A549 (cell line): ENCODE results near the gene TP73. TPM values are rescaled to one million over a fixed set of nuclear protein-coding genes. Genes with fewer than 3 reads are reported as not detected.
A peak's percentile ranks its signal among the peaks of the same experiment; 100 is the strongest.

Experiments used
- ATAC-seq, 2 experiments: fragments of 200-7000 bp in 1 of 2; fragments of >200 bp in 1 of 2; cut with Nextera tagmentation in 1 of 2; cut with Tn5 transposase in 1 of 2; 3 replicates each; pipeline versions ENCODE4 v1.8.0 to v1.9.1; 2018 to 2020; ENCODE audit warnings: mild to moderate bottlenecking in 1 of 2, moderate library complexity in 1 of 2
- CTCF ChIA-PET: fragments of 300-600 bp; sonication (Branson Sonifier 250); formaldehyde crosslinking; extraction: SDS; loops from one replicate; lab custom pipeline; 2021; ENCODE audit warnings: antibody characterized with exemption, inconsistent platforms; lab: Yijun Ruan, JAX
- POLR2A ChIA-PET: fragments of 350-600 bp; formaldehyde crosslinking; extraction: SDS; loops from one replicate; lab custom pipeline; 2021; ENCODE audit warnings: antibody characterized with exemption, inconsistent platforms; lab: Yijun Ruan, JAX
- DNase-seq, 2 experiments: peaks; one replicate each; pipeline versions ENCODE4 v3.0.0 to v3.0.0-alpha.2; 2011 to 2016; ENCODE audit warnings: low read depth in 1 of 2, low spot score in 1 of 2
- FAIRE-seq: peaks from 2 replicates; lab custom pipeline; 2011; peaks lifted over from hg19 to GRCh38; lab: Jason Lieb, UNC
- H3K27ac ChIP-seq, 2 experiments: fragments of >200 bp; sonication (Bioruptor Twin); formaldehyde crosslinking; 3 replicates each; pipeline ENCODE4 v1.5.1; 2016 to 2017
- H3K4me1 ChIP-seq: fragments of >200 bp; sonication (Bioruptor Twin); formaldehyde crosslinking; 3 replicates; pipeline ENCODE4 v1.6.1; 2016
- H3K4me2 ChIP-seq: fragments of >200 bp; sonication (Bioruptor Twin); formaldehyde crosslinking; 3 replicates; pipeline ENCODE4 v1.6.1; 2016
- H3K4me3 ChIP-seq: fragments of >200 bp; sonication (Bioruptor Twin); formaldehyde crosslinking; 3 replicates; pipeline ENCODE4 v1.5.1; 2016
- H3K9me3 ChIP-seq: fragments of >200 bp; sonication (Bioruptor Twin); formaldehyde crosslinking; 3 replicates; pipeline ENCODE4 v1.6.1; 2016
- ATOH8 ChIP-seq: fragments of 250-450 bp; sonication (Bioruptor Pico); IDR thresholded peaks from 2 replicates; pipeline ENCODE4 v1.5.0; 2020; ENCODE audit warnings: low read depth, mild to moderate bottlenecking, moderate library complexity
- BCL3 ChIP-seq: fragments of >200 bp; sonication (Bioruptor Twin); formaldehyde crosslinking; IDR thresholded peaks from 3 replicates; pipeline ENCODE4 v1.6.1; 2016
- BHLHE40 ChIP-seq: IDR thresholded peaks from 2 replicates; pipeline ENCODE4 v1.6.1; 2012; ENCODE audit warnings: low read depth, low read length, inconsistent platforms
- CBX2 ChIP-seq: fragments of 200-600 bp; sonication (generic); IDR thresholded peaks from 2 replicates; pipeline ENCODE4 v1.6.1; 2016; ENCODE audit warnings: low read depth, mild to moderate bottlenecking, borderline replicate concordance
- ELK1 ChIP-seq: fragments of 150-350 bp; IDR thresholded peaks from 2 replicates; pipeline ENCODE4 v1.6.1; 2014; ENCODE audit warnings: low read depth, mild to moderate bottlenecking, low read length
- EP300 ChIP-seq, 2 experiments: fragments of >200 bp; sonication (Bioruptor Twin); formaldehyde crosslinking; IDR thresholded peaks; 2 replicates in 1 of 2; 3 replicates in 1 of 2; pipeline ENCODE4 v1.6.1; 2016 to 2017
- FOSL2 ChIP-seq, 2 experiments: fragments of 450-650 bp in 1 of 2; fragments of >200 bp in 1 of 2; sonication (Bioruptor Twin) in 1 of 2; formaldehyde crosslinking; IDR thresholded peaks; 2 replicates each; pipeline versions ENCODE4 v1.5.0 to v1.6.1; 2016 to 2020; ENCODE audit warnings: mild to moderate bottlenecking in 1 of 2, moderate library complexity in 1 of 2
- FOXS1 ChIP-seq: fragments of 250-450 bp; sonication (Bioruptor Pico); IDR thresholded peaks from 2 replicates; pipeline ENCODE4 v1.5.0; 2020; ENCODE audit warnings: mild to moderate bottlenecking, moderate library complexity
- HEYL ChIP-seq: fragments of 250-450 bp; sonication (Bioruptor Pico); IDR thresholded peaks from 2 replicates; pipeline ENCODE4 v1.8.0; 2021; ENCODE audit warnings: mild to moderate bottlenecking, moderate library complexity
- HMGXB4 ChIP-seq: fragments of 250-450 bp; sonication (Bioruptor Pico); IDR thresholded peaks from 2 replicates; pipeline ENCODE4 v1.5.0; 2021; ENCODE audit warnings: mild to moderate bottlenecking, moderate library complexity, borderline replicate concordance
- HOXA7 ChIP-seq: fragments of 250-450 bp; sonication (Bioruptor Pico); IDR thresholded peaks from 2 replicates; pipeline ENCODE4 v1.5.0; 2020; ENCODE audit warnings: mild to moderate bottlenecking, moderate library complexity
- JUN ChIP-seq, 2 experiments: fragments of >200 bp; sonication (Bioruptor Twin); formaldehyde crosslinking; IDR thresholded peaks; 2 replicates in 1 of 2; 3 replicates in 1 of 2; pipeline ENCODE4 v1.6.1; 2016 to 2017
- MAZ ChIP-seq: fragments of 150-350 bp; IDR thresholded peaks from 2 replicates; pipeline ENCODE4 v1.6.1; 2014; ENCODE audit warnings: antibody characterized with exemption, low read depth, low read length, borderline replicate concordance
- POLR2A ChIP-seq: IDR thresholded peaks from 2 replicates; pipeline ENCODE4 v1.6.1; 2012; ENCODE audit warnings: mild to moderate bottlenecking, low read length
- POLR2AphosphoS2 ChIP-seq: conservative IDR thresholded peaks from 2 replicates; pipeline ENCODE4 v1.6.1; 2012; ENCODE audit warnings: low read length, improper control_type of control experiment, inconsistent platforms
- RCOR1 ChIP-seq: fragments of 150-350 bp; IDR thresholded peaks from 2 replicates; pipeline ENCODE4 v1.6.1; 2014; ENCODE audit warnings: antibody characterized with exemption, low read length, low read depth
- RFX5 ChIP-seq: fragments of 450-650 bp; IDR thresholded peaks from 2 replicates; pipeline ENCODE4 v1.7.1; 2014; ENCODE audit warnings: antibody characterized with exemption, mild to moderate bottlenecking, moderate library complexity
- RNF2 ChIP-seq: fragments of 200-600 bp; sonication (generic); IDR thresholded peaks from 2 replicates; pipeline ENCODE4 v1.6.1; 2016; ENCODE audit warnings: low read depth, mild to moderate bottlenecking, antibody characterized with exemption, moderate library complexity, borderline replicate concordance
- TFCP2L1 ChIP-seq: fragments of 250-450 bp; sonication (Bioruptor Pico); IDR thresholded peaks from 2 replicates; pipeline ENCODE4 v1.5.0; 2021; ENCODE audit warnings: mild to moderate bottlenecking
- ZFP36 ChIP-seq: fragments of 450-650 bp; IDR thresholded peaks from 2 replicates; pipeline ENCODE4 v1.6.1; 2014; ENCODE audit warnings: borderline replicate concordance; ENCODE audit not compliant: partially characterized antibody
- ZNF302 ChIP-seq: fragments of 250-450 bp; sonication (Bioruptor Pico); IDR thresholded peaks from 2 replicates; pipeline ENCODE4 v1.9.0; 2021; ENCODE audit warnings: inconsistent platforms, mild to moderate bottlenecking, moderate library complexity
- ZSCAN20 ChIP-seq: fragments of 250-450 bp; sonication (Bioruptor Pico); IDR thresholded peaks from 2 replicates; pipeline ENCODE4 v1.8.0; 2022; ENCODE audit warnings: mild to moderate bottlenecking, moderate library complexity
- WGBS: methylation state at CpG from one replicate; pipeline ENCODE4 v1.1.6; 2017; ENCODE audit errors: missing lambda C conversion rate; 5-methylcytosine and 5-hydroxymethylcytosine counted together
- polyA plus RNA-seq, 4 experiments: library from polyadenylated mRNA; depleted of rRNA in 3 of 4; stranded (reverse); fragments of >200 nt; fragmentation: RNase III in 1 of 4; extraction: RNeasy Plus Mini Kit Qiagen cat#74134 plus additional on column Dnase treatment in 1 of 4; gene quantifications; 2 replicates in 3 of 4; 3 replicates in 1 of 4; pipeline ENCODE4 v1.2.3, GENCODE V29; 2011 to 2017
- TF ChIP-seq, protein P1 (sequence below): fragments of >200 bp; sonication (Bioruptor Twin); formaldehyde crosslinking; IDR thresholded peaks from 2 replicates; pipeline ENCODE4 v1.6.1; 2016

The TP73 gene
- polyA plus RNA-seq, 2 of the 4 experiments (the other 2 are of a cell fraction), result 0.01 to 0.25 TPM

GRCh38 chr1:3653286-3653618 lies 936 bp downstream of the TP73 start:
- DNase-seq (no peak), FAIRE-seq (no peak), ATAC-seq (no peak)
- POLR2A ChIA-PET, result no interaction called here
- Histone ChIP-seq H3K4me1 (peaks cover 11% of the 10 kb centered on the region; the same call in 2 of the 3 replicates), H3K9me3 (no peaks in the 10 kb centered on the region), H3K4me2 (0 out of 3 replicates have a peak overlapping the region, but pooled peaks have one; percentile 89), H3K27ac (no peak overlapping the region), H3K4me3 (no peak overlapping the region)
- WGBS, result 70% methylated on average over 5 of the region's 10 CpGs
- TF ChIP-seq HEYL (CRISPR knock-in tag) (no peak), POLR2A (no peak), HOXA7 (no peak), MAZ (no peak), RCOR1 (no peak), ZFP36 (no peak), ZNF302 (CRISPR knock-in tag) (no peak), ATOH8 (no peak), POLR2AphosphoS2 (no peak), FOSL2 (IDR thresholded peaks at IDR 0.05) (no peak), FOSL2 (CRISPR knock-in tag; IDR thresholded peaks at IDR 0.05) (no peak), FOXS1 (CRISPR knock-in tag) (no peak), EP300 (IDR thresholded peaks at IDR 0.05) (no peak)
- CTCF ChIA-PET, result interaction anchor here (1.4 kb wide), 1 partner anchor 163 kb away, joined by 5 read pairs; no protein-coding TSS in a partner anchor

DNA sequence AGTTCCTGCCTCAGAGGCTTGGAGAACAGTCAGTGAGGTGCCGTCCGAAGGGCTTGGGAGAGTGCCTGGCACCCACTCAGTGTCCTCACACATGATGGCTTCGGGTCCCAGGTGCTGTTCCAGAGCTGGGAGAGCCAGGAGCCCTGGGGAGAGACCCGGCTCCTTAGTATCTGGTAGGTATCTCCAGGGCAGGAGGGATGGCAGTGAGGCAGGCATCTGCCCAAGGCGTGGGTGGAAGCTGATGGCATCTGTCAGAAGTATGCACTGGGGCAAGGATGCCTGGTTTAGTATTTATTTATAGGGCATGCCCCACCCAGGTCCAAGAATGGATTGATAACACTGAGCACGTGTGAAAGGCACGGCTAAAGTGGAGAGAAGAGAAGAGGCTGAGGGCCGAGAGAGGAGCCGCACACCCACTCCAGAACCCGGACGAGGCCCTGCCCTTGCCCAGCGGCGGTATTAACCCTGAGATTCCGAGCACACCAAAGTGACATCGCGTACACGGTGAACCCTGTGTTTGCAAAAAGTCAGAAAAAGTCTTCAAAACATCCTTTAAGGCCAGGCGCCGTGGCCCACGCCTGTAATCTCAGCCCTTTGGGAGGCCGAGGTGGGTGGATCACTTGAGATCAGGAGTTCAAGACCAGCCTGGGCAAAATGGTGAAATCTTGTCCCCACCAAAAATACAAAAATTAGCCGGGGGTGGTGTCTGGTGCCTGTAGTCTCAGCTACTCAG lies 2.4 kb downstream of the TP73 start:
- ATAC-seq, result no peak
- no peak for FAIRE-seq
- CTCF ChIA-PET, result interaction anchor here (1.0 to 1.4 kb wide), 2 partner anchors 72 to 164 kb away, joined by 3 to 5 read pairs; no protein-coding TSS in a partner anchor
- no peak overlapping the region for H3K4me3 ChIP-seq
- H3K4me1 ChIP-seq, result peaks cover 5% of the 10 kb centered on the region; the same call in 1 of the 3 replicates
- POLR2A ChIA-PET, result no interaction called here
- WGBS, result 83% methylated on average over 17 of the region's 22 CpGs
- TF ChIP-seq BCL3 (no peak), BHLHE40 (no peak), HOXA7 (no peak), JUN (IDR thresholded peaks at IDR 0.05) (no peak), HEYL (CRISPR knock-in tag) (no peak), POLR2AphosphoS2 (no peak), HMGXB4 (CRISPR knock-in tag) (no peak), POLR2A (no peak), ZSCAN20 (CRISPR knock-in tag) (no peak), RFX5 (no peak), ZFP36 (no peak), CBX2 (no peak), TFCP2L1 (CRISPR knock-in tag) (no peak), ELK1 (no peak), RNF2 (no peak)
- TF ChIP-seq, protein P1, sequence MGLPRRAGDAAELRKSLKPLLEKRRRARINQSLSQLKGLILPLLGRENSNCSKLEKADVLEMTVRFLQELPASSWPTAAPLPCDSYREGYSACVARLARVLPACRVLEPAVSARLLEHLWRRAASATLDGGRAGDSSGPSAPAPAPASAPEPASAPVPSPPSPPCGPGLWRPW, result no peak
- H3K9me3 ChIP-seq, result no peaks in the 10 kb centered on the region
- DNase-seq, result no peak
- H3K4me2 ChIP-seq, result no peak overlapping the region
- no peak overlapping the region for H3K27ac ChIP-seq
